Amniotic stem cell (primary cell): ENCODE results near the gene RASL12.
"Not testable (repeated sequence)": the region's sequence is repeated elsewhere in the genome, so short reads cannot be mapped to it uniquely, and the experiment has no call there.

Experiments
- DNase-seq: peaks from one replicate; lab custom pipeline; 2025; lab: John Stamatoyannopoulos, UW

RASL12 gene

GRCh38 chr15:65028338-65028737 is 39.5 kb downstream of the RASL12 start:
- DNase-seq = no peak

- DNase-seq = no peak
Observed at GRCh38 chr15:65027593-65027992, 40.2 kb downstream of the RASL12 start.

GRCh38 chr15:65026756-65027155 is 41.0 kb downstream of the RASL12 start:
- DNase-seq = no peak

GRCh38 chr15:65021488-65021887 is 46.3 kb downstream of the RASL12 start:
- DNase-seq = no peak

GRCh38 chr15:65020419-65020818 is 47.4 kb downstream of the RASL12 start:
- no peak for DNase-seq

GRCh38 chr15:65011198-65011597 is 56.6 kb downstream of the RASL12 start:
- DNase-seq = not testable (repeated sequence)

GRCh38 chr15:65008983-65009382 is 58.8 kb downstream of the RASL12 start:
- DNase-seq = no peak

GRCh38 chr15:65006876-65007275 is 60.9 kb downstream of the RASL12 start:
- no peak for DNase-seq

GRCh38 chr15:65004993-65005392 is 62.8 kb downstream of the RASL12 start:
- DNase-seq = no peak
